Vagina (tissue), 2 donors: ENCODE data around the gene STX3. TPM values are rescaled to one million over a fixed set of nuclear protein-coding genes. Genes with fewer than 3 reads are reported as not detected.

Experiments used
- DNase-seq, 2 donors: peaks; one replicate each; pipeline ENCODE4 v3.0.0-alpha.2; 2017; ENCODE audit errors: extremely low spot score in 2 of 2
- H3K27ac ChIP-seq: fragments of 200-600 bp; sonication (generic); one replicate; pipeline ENCODE4 v1.5.1; 2019
- H3K27me3 ChIP-seq: fragments of 200-600 bp; sonication (generic); one replicate; pipeline ENCODE4 v1.5.1; 2019
- H3K36me3 ChIP-seq, 2 donors: fragments of 200-600 bp; sonication (generic); one replicate each; pipeline ENCODE4 v1.5.1; 2017 to 2019
- H3K4me1 ChIP-seq: fragments of 200-600 bp; sonication (generic); one replicate; pipeline ENCODE4 v1.5.1; 2019
- H3K4me3 ChIP-seq, 2 donors: fragments of 200-600 bp; sonication (generic); 1 replicate in 1 of 2; 2 replicates in 1 of 2; pipeline ENCODE4 v1.5.1; 2016 to 2019
- H3K9me3 ChIP-seq: fragments of 200-600 bp; sonication (generic); one replicate; pipeline ENCODE4 v1.5.1; 2019
- POLR2A ChIP-seq, 2 donors: fragments of 450-650 bp; IDR thresholded peaks; one replicate each; pipeline ENCODE4 v1.6.1; 2017; ENCODE audit warnings: antibody characterized with exemption in 2 of 2, mild to moderate bottlenecking in 2 of 2, moderate library complexity in 2 of 2
- POLR2AphosphoS5 ChIP-seq, 2 donors: sonication (generic); formaldehyde crosslinking; IDR thresholded peaks; one replicate each; pipeline ENCODE4 v1.9.0; 2017; ENCODE audit warnings: antibody characterized with exemption in 2 of 2, mild to moderate bottlenecking in 2 of 2, low read depth in 1 of 2; ENCODE audit not compliant: insufficient read depth in 1 of 2
- intact Hi-C: fragments of 100-400 bp; cut with DNase I; formaldehyde crosslinking; loops from one replicate; pipeline ENCODE4 v1.15.1; 2023
- total RNA-seq: library from RNA; depleted of rRNA; stranded (reverse); fragments of >200 nt; gene quantifications from one replicate; pipeline ENCODE4 v1.2.3, GENCODE V29; 2016
- TF ChIP-seq, protein P1 (sequence below), 3 experiments: fragments of 450-650 bp in 2 of 3; fragments of 200-600 bp in 1 of 3; sonication (generic) in 1 of 3; IDR thresholded peaks; one replicate each; pipeline ENCODE4 v1.5.1; 2017 to 2019; ENCODE audit warnings: antibody characterized with exemption in 3 of 3, mild to moderate bottlenecking in 2 of 3, moderate library complexity in 2 of 3

STX3 gene
- total RNA-seq, 1 donor from 2014 or later = 39.8 TPM

DNA sequence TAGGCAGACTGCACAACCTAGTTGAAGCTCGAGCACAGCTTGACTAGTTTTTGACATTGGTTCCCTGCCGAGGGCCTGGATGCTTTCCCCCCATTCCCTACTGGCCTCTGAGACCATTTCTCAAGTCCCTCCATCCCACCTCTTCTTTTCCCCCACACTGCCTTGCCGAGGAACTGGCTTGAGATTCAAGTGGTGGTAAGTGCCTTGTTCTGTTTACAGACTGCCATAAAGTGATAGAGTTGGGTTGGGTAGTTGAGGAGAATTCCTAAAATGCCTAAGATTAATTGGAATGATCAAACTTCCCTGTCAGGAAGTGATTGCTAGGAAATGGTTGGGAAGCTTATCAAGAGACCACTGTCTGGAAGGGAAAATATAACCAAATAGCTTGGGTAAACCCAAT lies 39.2 kb downstream of the STX3 start:
- intact Hi-C loops = no loop called here
- H3K4me1 ChIP-seq = no peaks in the 10 kb centered on the region
- DNase-seq = no peak
- no peak overlapping the region for H3K4me3 ChIP-seq
- peaks cover 0 to 80% of the 10 kb centered on the region in 2 donors for H3K36me3 ChIP-seq
- no peak overlapping the region for H3K27ac ChIP-seq
- H3K9me3 ChIP-seq = no peaks in the 10 kb centered on the region
- TF ChIP-seq POLR2AphosphoS5 (IDR thresholded peaks at IDR 0.05; ENCODE audit: insufficient read depth in 1 of 2, low read depth in 1 of 2) = no peak
- TF ChIP-seq, protein P1, sequence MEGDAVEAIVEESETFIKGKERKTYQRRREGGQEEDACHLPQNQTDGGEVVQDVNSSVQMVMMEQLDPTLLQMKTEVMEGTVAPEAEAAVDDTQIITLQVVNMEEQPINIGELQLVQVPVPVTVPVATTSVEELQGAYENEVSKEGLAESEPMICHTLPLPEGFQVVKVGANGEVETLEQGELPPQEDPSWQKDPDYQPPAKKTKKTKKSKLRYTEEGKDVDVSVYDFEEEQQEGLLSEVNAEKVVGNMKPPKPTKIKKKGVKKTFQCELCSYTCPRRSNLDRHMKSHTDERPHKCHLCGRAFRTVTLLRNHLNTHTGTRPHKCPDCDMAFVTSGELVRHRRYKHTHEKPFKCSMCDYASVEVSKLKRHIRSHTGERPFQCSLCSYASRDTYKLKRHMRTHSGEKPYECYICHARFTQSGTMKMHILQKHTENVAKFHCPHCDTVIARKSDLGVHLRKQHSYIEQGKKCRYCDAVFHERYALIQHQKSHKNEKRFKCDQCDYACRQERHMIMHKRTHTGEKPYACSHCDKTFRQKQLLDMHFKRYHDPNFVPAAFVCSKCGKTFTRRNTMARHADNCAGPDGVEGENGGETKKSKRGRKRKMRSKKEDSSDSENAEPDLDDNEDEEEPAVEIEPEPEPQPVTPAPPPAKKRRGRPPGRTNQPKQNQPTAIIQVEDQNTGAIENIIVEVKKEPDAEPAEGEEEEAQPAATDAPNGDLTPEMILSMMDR (IDR thresholded peaks at IDR 0.05) = no peak
- no peak for TF ChIP-seq POLR2A (IDR thresholded peaks at IDR 0.05)
- H3K27me3 ChIP-seq = no peaks in the 10 kb centered on the region

DNA sequence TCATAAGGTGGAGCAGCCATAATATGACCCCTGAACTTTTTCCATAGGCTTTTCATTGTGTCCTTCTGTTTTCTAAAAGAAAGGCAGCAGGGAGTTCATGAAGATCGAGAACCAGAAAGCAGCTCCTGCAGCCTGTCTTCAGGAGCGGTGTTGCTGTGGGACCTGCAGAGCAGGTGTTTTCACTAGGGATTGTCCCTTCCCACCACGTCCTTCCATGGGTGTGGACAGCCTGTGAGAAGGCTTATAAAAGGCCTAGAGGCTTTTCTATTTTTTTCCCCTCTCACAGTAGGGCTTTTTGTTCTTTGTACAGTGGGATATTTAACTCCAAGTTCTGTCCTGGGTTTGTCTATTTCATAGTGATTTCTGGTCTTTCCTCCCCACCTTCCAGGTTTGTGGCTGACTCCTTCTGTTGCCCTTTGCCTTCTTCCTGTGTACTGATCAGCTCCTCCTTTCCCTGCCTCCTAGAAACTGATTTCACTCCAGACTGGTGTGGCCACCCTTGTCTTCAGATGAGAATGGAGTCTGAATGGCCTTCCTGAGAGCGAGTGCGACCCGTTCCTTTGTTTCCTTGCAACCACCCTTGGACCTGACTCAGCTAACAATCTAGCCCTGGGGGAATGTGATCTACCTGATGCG lies 45.3 kb downstream of the STX3 start:
- Histone ChIP-seq H3K4me1 (no peaks in the 10 kb centered on the region), H3K27ac (no peak overlapping the region), H3K9me3 (no peaks in the 10 kb centered on the region), H3K27me3 (no peaks in the 10 kb centered on the region), H3K36me3 (peaks cover 0 to 48% of the 10 kb centered on the region in 2 donors), H3K4me3 (no peak overlapping the region)
- intact Hi-C loops = loop anchor here (10.0 kb wide), 1 partner anchor 126 kb away; no protein-coding TSS in a partner anchor
- no peak for TF ChIP-seq POLR2A (IDR thresholded peaks at IDR 0.05)
- no peak for TF ChIP-seq POLR2AphosphoS5 (IDR thresholded peaks at IDR 0.05; ENCODE audit: insufficient read depth in 1 of 2, low read depth in 1 of 2)
- TF ChIP-seq, protein P1 (IDR thresholded peaks at IDR 0.05) = no peak
- DNase-seq = no peak

DNA sequence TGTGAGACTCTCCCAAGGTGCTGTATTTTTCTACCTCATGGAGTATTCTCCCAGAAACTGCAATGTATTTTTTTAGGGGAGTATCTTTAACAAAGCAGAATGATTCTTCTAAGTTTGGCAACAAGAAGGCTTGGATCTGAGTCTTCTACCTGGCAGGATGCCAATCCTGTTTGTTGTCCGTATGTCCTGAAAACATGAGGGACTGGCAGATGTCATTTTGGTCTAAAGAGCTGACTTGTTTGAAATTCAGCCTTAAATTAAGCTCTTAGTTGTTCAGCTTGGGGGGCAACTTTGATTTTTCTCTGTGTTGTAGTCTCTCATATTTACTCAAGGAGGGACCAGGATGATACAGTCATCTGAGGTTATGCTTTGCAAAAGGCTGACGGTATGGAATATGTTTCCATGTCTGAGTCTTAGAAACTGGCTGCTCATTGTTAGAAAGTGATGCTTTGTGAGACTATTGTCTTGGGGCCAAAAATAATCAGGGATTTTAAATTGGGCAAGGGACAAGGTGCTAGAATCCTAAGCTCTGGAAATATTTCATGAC lies 46.1 kb downstream of the STX3 start:
- no peaks in the 10 kb centered on the region for H3K4me1 ChIP-seq
- DNase-seq = no peak
- H3K27ac ChIP-seq = no peak overlapping the region
- no peaks in the 10 kb centered on the region for H3K27me3 ChIP-seq
- intact Hi-C loops = loop anchor here (10.0 kb wide), 1 partner anchor 126 kb away; no protein-coding TSS in a partner anchor
- H3K9me3 ChIP-seq = no peaks in the 10 kb centered on the region
- TF ChIP-seq, protein P1 (IDR thresholded peaks at IDR 0.05) = no peak
- no peak for TF ChIP-seq POLR2A (IDR thresholded peaks at IDR 0.05)
- peaks cover 0 to 48% of the 10 kb centered on the region in 2 donors for H3K36me3 ChIP-seq
- no peak overlapping the region for H3K4me3 ChIP-seq

DNA sequence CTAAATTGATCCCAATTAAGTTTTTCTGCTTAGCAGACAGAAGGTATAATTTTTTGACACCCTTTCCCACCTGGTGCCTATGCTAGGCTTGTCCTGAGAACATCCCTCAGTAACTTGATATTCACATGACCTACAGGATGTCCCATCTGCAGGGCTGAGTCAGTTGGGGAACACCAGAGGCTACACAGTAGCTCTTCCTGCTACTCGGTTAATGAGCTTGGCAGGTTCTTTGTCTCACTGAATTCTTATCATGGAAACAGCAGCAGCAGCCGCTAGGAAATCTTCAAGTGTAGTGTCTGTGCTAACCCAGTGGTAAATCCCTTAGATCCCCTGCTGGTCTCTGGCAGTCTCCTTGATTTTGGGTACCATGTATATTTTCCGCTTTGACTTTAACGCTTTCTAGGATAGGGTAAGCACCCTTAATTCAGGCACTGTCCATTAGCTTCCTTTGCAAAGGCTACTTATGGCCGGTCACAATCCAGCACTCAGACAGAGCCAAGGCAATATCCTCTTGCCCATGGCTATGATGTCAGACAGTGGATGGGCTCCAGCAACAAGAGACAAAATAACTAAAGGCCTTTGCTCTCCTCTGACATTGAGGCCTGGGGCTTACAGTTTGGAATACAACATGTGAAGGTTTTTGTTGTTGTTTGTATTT lies 46.9 kb downstream of the STX3 start:
- DNase-seq = no peak
- TF ChIP-seq POLR2A (IDR thresholded peaks at IDR 0.05) = no peak
- no peak for TF ChIP-seq POLR2AphosphoS5 (IDR thresholded peaks at IDR 0.05; ENCODE audit: insufficient read depth in 1 of 2, low read depth in 1 of 2)
- TF ChIP-seq, protein P1 (IDR thresholded peaks at IDR 0.05) = no peak
- H3K27ac ChIP-seq = peak overlapping the region; percentile 4
- H3K9me3 ChIP-seq = no peaks in the 10 kb centered on the region
- no peak overlapping the region for H3K4me3 ChIP-seq
- peaks cover 0 to 49% of the 10 kb centered on the region in 2 donors for H3K36me3 ChIP-seq
- no peaks in the 10 kb centered on the region for H3K27me3 ChIP-seq
- intact Hi-C loops = loop anchor here (2.0 to 10.0 kb wide), 2 partner anchors 47 to 127 kb away; partner anchors contain the start of gene STX3
- H3K4me1 ChIP-seq = no peaks in the 10 kb centered on the region
